Measurements from ENCODE around the gene BATF. TPM values are rescaled to one million over a fixed set of nuclear protein-coding genes. Genes with fewer than 3 reads are reported as not detected.

Gene BATF
- total RNA-seq, 1 donor from 2014 or later: 160 TPM

GRCh38 chr14:75535164-75535898 lies 13.1 kb downstream of the BATF start:
- H3K27me3 Mint-ChIP-seq: no peaks in the 10 kb centered on the region
- TF ChIP-seq CTCF (IDR thresholded peaks at IDR 0.05): no peak
- CTCF ChIA-PET: interaction anchor here (1.5 to 1.8 kb wide), 2 partner anchors 13 to 26 kb away, joined by 4 read pairs; partner anchors contain the start of gene BATF
- POLR2A ChIA-PET: interaction anchor here (1.5 to 14.0 kb wide), 2 partner anchors 14 to 16 kb away, joined by 4 to 356 read pairs; partner anchors contain the start of gene BATF
- ATAC-seq (ENCODE audit: low read depth) (no peak), DNase-seq (no peak)
- no peak overlapping the region for H3K4me3 Mint-ChIP-seq
- peaks cover 69% of the 10 kb centered on the region for H3K4me1 Mint-ChIP-seq
- no peak overlapping the region for H3K27ac Mint-ChIP-seq
- H3K9me3 Mint-ChIP-seq: no peaks in the 10 kb centered on the region
- intact Hi-C loops (cut with micrococcal nuclease): no loop called here
- peaks cover 70% of the 10 kb centered on the region for H3K36me3 Mint-ChIP-seq (ENCODE audit: low read depth)

GRCh38 chr14:75537071-75537470 lies 14.8 kb downstream of the BATF start:
- no peak for ATAC-seq (ENCODE audit: low read depth)
- intact Hi-C loops (cut with micrococcal nuclease): no loop called here
- no peak overlapping the region for H3K4me3 Mint-ChIP-seq
- no peak overlapping the region for H3K27ac Mint-ChIP-seq
- H3K4me1 Mint-ChIP-seq: peaks cover 74% of the 10 kb centered on the region
- peaks cover 66% of the 10 kb centered on the region for H3K36me3 Mint-ChIP-seq (ENCODE audit: low read depth)
- no peaks in the 10 kb centered on the region for H3K9me3 Mint-ChIP-seq
- H3K27me3 Mint-ChIP-seq: no peaks in the 10 kb centered on the region
- CTCF ChIA-PET: interaction anchor here (1.1 kb wide), 1 partner anchor 48 kb away, joined by 4 read pairs; no protein-coding TSS in a partner anchor
- TF ChIP-seq CTCF (IDR thresholded peaks at IDR 0.05): no peak
- POLR2A ChIA-PET: interaction anchor here (1.2 to 14.0 kb wide), 2 partner anchors 18 to 22 kb away, joined by 3 to 356 read pairs; partner anchors contain the start of gene BATF
- DNase-seq: no peak

- CTCF ChIA-PET: interaction anchor here (0.8 to 2.7 kb wide), 11 partner anchors 10 to 50 kb away, joined by 3 to 8 read pairs (median 4); partner anchors contain the start of gene BATF
- Mint-ChIP-seq H3K27ac (peak overlapping the region; percentile 99), H3K4me1 (peaks cover 73% of the 10 kb centered on the region), H3K36me3 (ENCODE audit: low read depth) (peaks cover 58% of the 10 kb centered on the region), H3K9me3 (no peaks in the 10 kb centered on the region), H3K27me3 (no peaks in the 10 kb centered on the region), H3K4me3 (peak overlapping the region; percentile 72)
- DNase-seq (no peak), ATAC-seq (ENCODE audit: low read depth) (no peak)
- POLR2A ChIA-PET: interaction anchor here (0.6 to 14.0 kb wide), 17 partner anchors 10 to 413 kb away, joined by 3 to 356 read pairs (median 5); partner anchors contain the start of genes BATF and NEK9
- intact Hi-C loops (cut with micrococcal nuclease): loop anchor here (1.0 kb wide), 3 partner anchors 10 to 22 kb away; partner anchors contain the start of gene BATF
- no peak for TF ChIP-seq CTCF (IDR thresholded peaks at IDR 0.05)
These were observed 16.9 kb downstream of the BATF start for GRCh38 chr14:75539162-75539560.

- no peaks in the 10 kb centered on the region for H3K27me3 Mint-ChIP-seq
- intact Hi-C loops (cut with micrococcal nuclease): loop anchor here (1.0 to 10.0 kb wide), 4 partner anchors 9 to 1495 kb away; partner anchors contain the start of gene BATF
- POLR2A ChIA-PET: interaction anchor here (0.6 to 14.0 kb wide), 20 partner anchors 8 to 413 kb away, joined by 3 to 356 read pairs (median 4); partner anchors contain the start of genes BATF, ERG28, NEK9 and TTLL5
- no peak for TF ChIP-seq CTCF (IDR thresholded peaks at IDR 0.05)
- H3K4me1 Mint-ChIP-seq: peaks cover 75% of the 10 kb centered on the region
- peak overlapping the region; percentile 72 for H3K4me3 Mint-ChIP-seq
- CTCF ChIA-PET: interaction anchor here (0.7 to 2.7 kb wide), 13 partner anchors 9 to 51 kb away, joined by 3 to 8 read pairs (median 4); partner anchors contain the start of gene BATF
- H3K27ac Mint-ChIP-seq: peak overlapping the region; percentile 99
- DNase-seq: no peak
- H3K36me3 Mint-ChIP-seq (ENCODE audit: low read depth): peaks cover 58% of the 10 kb centered on the region
- no peaks in the 10 kb centered on the region for H3K9me3 Mint-ChIP-seq
- peak; percentile 52 for ATAC-seq (ENCODE audit: low read depth)
These were observed 17.6 kb downstream of the BATF start for GRCh38 chr14:75539561-75540478.
